GM21619 (cell line): Measurements from ENCODE around the gene SNTG2.
"Not testable (repeated sequence)": the region's sequence is repeated elsewhere in the genome, so short reads cannot be mapped to it uniquely, and the experiment has no call there.

Source experiments
- ATAC-seq: cut with Tn5 transposase; IDR thresholded peaks from one replicate; pipeline ENCODE4 v1.9.1; 2021; ENCODE audit not compliant: unreplicated experiment

SNTG2 gene

DNA sequence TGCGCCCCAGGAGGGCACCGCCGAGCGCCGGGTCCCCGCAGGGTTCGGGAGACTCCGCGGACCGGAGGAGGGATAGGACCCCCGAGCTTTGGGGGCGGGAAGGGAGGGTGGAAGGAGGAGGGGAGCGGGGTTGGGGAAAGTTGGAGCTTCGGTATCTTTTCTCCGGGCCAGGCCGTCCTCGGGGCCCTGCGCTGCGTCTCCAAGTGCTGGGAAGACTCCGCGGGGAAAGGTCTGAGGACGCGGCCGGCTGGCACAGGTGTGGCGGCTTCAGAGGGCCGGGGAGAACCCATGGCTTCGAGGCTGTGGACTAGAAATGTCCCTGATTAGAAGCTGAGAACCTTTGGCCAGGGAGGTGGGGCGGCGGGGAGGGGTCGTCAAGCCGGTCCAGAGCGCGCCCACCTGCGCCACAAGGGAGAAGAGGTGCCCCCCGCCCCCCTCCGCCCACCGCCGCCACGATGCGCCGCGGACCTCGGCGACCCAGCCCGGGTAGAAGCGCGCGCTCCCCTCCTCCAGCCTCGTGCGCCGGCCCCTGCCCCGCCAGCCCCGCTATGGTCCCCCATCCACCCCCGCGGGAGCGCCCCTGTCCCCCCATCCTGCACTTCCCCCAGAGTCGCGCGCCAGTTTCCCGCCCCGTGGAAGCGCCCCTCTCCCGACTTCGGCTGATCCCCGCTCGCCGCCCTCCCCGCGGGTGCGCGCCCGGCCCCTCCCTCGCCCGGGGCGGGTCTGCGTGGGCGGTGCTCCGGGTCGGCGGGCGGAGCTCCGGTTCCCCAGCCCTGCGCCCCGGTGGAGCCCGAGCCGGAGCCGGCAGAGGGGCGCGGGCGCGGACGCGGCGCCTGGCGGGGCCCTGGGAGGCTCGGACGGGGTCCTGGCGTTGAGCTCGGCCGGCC lies at the start of gene SNTG2:
TSS of gene SNTG2 (plus strand) at position 770 of the 887 bp plus-strand sequence. CDS start 148 bp downstream, outside the sequence.
- peak; percentile 52 for ATAC-seq

DNA sequence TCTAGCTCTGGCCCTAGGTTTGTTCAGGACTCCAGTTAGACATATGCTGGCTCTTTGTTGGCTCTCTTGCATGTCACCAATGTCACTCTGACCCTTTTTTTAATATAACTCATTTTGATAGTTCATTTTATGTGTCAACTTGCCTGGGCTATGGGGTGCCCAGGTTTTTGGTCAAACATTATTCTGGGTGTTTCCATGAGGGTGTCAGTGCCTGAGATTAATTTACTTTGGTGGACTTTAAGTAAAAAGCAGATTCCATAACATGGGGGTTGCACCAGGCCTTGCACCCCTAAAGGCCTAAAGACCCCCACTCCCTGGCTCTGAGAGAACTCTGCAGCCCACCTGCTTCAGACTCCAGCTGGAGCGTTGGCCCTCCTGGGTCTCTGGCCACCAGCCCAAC lies 48.1 kb upstream of the SNTG2 start:
- ATAC-seq, result no peak

DNA sequence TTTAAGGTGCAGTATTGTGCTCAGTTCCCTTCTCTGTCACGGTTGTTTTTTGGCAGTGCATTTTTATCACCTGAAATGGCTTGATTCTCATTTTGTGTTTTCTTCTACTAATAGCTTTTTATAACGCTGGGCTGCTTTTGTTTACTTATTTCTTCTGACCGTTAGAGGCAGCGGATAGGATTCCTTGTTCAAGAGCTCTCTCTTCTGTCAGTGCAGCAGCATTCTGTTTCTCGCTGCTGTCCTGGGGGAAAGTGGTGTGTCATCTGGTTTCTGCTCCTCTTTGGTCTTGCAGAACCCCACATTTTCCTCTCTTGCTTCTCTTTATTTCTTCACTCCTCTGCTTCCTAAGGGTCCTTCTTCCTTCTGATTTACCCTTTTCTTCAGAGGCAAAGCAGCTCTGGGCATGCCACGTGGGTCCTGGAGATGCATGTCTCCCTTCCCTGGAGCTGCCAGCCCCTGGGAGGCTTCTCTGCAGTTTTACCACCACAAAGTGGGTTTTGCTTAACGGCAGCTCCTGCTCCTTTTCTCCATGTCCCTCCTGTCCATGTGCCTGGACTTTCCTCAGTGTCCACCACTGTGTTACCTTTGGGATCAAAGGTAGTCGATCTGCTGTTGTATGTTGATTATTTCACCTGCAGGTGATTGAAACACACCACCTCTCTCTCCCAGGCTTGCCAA lies 47.3 kb upstream of the SNTG2 start:
- no peak for ATAC-seq

DNA sequence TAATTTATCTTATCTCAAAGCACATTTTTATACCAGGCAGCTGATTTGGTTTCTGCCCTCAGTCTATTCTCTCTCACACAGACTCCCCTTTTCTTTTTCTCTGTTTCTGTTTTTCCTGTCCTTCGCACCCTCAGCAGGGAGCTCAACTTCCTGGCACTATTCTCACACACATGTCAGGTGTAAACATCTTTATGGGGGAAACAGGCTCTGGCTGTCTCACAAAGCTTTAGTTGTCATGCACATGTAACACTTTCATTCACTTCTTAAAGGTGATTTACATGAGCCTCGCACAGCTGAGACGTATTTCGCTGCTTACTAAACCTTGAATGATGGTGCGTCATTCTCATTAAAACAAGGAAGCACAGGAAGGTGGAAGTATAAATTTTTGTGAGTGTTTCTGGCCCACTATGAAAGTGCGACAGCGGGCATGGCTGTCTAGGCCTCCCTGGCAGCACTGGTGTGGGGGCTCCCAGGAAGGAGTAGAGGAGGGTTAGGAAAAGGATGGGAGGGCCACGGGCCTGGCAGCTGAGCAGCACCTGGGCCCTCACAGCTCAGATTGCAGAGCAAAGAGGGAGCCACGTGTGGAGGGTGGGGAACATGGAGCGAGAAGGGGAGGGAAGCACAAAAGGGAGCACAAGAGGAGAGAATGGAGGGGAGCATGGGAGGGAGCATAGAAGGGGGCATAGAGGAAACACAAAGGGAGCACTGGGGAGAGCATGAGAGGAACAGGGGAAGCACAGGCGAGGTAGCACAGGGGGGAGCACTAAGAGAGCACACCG lies 46.2 kb upstream of the SNTG2 start:
- ATAC-seq, result no peak

DNA sequence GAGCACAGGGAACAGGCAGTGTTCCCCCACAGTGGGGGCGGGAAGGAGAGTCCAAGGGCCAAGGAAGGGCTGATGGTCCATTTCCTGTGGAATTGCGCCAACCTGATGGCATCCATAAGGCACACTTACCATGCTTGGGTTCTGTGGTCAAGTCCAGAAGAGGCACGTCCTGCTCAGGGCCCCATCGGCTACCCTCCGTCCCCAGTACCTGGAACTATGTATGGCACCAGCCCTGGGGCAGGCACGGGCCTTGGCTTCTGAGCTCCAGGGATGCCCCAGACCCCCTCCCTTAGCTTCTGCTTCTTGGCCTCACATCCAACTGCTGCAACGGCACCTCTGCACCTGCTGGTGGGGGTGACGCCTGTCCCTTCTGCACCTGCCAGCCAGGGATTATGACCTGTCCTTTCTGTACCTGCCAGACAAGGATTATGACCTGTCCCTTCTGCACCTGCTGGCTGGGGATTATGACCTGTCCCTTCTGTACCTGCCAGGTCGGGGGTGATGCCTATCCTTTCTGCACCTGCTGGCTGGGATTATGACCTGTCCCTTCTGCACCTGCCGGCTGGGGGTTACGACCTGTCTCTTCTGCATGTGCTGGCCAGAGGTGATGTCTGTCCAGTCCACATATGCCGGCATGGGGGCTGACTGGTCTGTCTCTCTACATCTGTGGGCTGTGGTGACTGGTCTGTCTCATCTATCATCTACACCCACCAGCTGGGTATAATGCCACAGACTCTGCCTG lies 45.4 kb upstream of the SNTG2 start:
- no peak for ATAC-seq

DNA sequence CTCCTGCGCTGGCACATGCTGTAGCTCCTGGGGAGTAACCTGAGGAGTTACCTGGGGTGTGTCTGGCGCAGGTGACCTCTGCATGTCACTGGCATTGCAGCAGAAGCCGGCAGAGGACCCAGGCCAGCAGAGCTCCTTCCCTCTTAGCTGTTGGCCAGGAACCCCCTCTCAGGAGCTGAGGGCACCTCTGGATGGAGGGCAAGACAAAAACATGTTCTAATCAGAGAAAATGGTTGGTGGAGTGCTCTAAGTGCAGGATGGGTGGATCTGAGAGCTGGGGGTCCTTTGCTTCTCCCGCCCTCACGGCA lies 44.9 kb upstream of the SNTG2 start:
- ATAC-seq, result no peak

DNA sequence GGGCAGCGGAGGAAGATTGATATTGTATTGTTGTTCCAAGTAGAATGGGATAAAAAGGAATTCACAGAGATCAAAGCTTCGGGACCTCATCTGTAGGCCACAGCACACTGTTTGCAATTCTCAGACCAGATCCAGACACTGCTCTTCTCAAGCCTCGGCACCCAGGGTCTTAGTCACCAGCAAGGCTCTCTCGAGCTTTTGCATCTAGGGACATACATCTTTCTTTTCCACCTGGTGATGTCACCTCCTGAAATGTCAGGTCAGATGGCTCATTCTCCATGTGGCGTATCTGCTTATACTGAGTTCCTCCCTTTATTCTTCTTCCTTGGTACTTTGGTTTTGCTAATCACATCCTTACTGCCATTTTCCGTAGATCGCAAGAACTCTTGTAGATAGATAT lies 42.9 kb upstream of the SNTG2 start:
- ATAC-seq, result no peak

DNA sequence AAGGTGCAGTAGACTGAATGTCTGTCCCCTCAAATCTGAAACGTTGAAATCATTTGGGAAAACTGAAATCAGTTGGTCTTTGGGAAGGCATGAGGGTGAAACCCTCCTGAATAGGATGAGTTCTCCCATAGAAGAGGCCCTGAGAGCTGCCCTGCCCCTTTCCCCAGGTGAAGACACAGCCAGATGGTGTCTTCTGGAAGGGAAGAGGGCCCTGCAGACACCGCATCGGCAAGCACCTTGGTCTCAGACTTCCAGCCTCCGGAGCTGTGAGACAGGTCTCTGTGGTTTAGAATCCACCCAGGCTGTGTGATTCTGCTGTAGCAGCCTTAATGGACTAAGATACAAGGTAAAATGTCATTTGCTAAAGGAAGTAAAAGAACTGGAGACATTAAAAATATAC lies 42.1 kb upstream of the SNTG2 start:
- no peak for ATAC-seq

DNA sequence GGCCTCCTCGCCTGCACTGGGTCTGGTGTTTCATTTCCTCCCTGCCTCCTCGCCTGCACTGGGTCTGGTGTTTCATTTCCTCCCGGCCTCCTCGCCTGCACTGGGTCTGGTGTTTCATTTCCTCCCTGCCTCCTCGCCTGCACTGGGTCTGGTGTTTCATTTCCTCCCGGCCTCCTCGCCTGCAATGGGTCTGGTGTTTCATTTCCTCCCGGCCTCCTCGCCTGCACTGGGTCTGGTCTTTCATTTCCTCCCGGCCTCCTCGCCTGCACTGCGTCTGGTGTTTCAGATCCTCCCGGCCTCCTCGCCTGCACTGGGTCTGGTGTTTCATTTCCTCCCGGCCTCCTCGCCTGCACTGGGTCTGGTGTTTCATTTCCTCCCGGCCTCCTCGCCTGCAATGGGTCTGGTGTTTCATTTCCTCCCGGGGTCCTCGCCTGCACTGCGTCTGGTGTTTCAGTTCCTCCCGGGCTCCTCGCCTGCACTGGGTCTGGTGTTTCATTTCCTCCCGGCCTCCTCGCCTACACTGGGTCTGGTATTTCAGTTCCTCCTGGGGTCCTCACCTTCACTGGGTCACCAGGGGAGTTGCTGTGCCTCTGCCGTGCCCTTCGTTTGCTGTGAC lies 40.8 kb upstream of the SNTG2 start:
- not testable (repeated sequence) for ATAC-seq

DNA sequence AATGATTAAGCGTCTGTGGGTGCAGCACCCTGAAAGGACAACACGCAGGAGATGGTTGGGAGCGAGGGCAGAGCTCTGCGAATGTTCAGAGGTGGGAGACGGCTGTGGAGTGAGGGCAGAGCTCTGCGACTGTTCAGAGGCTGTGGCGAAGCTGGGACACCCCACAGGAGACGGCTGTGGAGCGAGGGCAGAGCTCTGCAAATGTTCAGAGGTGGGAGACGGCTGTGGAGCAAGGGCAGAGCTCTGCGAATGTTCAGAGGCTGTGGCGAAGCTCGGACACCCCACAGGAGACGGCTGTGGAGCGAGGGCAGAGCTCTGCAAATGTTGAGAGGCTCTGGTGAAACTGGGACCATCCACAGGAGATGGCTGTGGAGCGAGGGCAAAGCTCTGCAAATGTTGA lies 40.0 kb upstream of the SNTG2 start:
- ATAC-seq, result no peak

DNA sequence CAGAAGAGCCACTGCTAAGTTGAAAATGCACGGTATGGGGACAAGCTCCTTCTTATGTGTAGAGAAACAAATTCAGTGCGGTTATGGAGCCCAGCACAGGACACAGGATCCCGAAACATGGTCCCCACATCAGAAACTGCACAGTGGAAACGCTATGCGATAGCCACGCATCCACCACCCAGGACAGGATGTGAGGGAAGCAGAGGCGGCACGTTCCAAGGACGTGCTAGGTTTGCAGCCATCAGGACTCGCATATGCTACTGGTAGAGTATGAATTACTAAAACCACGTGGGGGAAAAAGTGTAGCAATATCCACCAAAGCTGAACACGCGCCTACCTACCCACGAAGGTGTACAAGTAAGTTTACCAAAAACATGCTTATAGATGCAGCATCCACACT lies 34.7 kb upstream of the SNTG2 start:
- no peak for ATAC-seq

DNA sequence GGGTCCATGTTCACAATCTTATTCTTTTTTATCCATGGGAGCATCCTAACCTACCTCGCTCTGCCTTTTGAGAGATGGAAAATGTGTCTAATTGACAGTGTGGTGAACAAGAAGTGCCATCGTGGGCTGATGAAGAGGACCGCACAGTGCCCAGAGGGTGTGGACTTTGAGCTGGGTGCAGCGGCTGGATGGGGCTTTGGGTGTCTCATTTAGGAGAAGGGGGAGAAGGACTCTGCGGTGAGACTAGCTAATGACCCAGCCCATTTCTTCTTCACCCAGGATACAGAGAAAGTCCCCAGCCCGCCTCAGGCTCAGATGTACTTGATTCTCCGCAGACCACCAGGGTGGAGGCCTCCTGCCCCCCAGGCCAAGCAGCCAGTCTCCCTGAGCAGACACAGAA lies 33.7 kb upstream of the SNTG2 start:
- ATAC-seq, result no peak

DNA sequence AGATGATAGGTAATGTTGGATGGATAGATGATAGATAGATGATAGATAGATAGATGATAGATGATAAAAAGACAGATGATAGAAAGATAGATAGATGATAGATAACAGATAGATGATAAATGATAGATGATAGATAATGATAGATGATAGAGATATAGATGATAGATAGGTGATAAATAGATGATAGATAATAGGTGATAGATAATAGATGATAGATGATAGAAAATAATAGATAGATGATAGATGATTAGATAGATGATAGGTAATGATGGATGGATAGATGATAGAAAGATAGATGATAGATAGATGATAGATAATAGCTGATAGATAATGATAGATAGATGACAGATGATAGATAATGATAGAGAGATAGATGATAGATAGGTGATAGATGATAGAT lies 31.0 kb upstream of the SNTG2 start:
- ATAC-seq, result no peak

DNA sequence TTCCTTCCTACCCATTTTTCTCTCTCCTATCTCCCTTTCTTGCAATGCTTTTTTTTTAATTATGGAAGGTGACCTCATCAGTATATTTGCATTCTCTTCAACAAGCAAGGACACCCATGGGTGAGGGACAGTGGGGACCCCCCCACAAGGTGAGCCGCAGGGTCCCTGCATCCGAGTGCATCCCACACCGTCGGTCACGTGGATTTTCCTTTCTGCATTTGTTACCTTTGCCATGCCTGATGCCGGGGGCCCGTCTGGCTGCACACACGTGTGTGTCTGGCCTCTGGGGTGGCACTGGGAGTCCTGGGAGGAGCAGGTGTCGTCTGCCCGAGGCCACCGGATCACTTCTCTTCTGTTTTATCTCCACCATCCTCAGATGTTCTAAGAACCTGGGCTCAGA lies 30.1 kb upstream of the SNTG2 start:
- no peak for ATAC-seq

DNA sequence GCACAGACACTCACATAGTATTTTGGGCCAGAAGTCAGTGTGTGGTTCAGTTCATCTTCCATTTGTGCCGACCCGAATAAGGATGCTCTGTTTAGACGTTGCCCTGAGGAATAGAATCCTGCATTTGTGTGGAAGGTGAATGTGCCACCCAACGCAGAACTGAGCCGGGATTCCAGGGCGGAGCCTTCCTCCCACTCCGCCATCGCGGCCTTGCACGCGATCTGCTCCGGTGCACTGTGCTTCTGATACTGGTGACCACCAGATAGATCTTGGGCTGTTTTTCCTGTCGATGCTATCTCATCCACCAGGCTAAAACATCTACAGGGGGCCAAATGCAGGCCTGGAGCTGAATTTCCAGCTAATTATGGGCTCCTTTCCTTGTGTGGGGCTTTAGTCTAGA lies 29.6 kb upstream of the SNTG2 start:
- no peak for ATAC-seq

DNA sequence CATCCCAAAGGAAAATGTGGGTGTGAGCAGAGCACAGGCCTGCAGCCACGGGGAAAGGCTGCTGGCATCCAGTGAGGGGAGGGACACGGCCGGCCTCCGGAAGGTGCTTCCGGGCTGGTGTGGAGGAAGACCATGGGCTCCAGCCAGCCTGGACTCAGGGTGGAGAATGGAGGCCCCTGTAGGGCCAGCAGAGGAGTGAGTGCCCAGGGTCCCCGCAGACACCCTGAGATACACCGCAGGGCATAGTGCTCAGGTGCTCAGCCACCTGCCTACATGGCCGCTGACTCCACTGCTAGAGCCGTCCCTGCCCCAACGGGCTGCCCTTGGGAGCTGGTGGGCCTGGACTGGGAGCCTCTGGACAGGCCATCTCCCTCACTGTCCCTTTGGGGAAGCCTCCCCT lies 28.5 kb upstream of the SNTG2 start:
- no peak for ATAC-seq

DNA sequence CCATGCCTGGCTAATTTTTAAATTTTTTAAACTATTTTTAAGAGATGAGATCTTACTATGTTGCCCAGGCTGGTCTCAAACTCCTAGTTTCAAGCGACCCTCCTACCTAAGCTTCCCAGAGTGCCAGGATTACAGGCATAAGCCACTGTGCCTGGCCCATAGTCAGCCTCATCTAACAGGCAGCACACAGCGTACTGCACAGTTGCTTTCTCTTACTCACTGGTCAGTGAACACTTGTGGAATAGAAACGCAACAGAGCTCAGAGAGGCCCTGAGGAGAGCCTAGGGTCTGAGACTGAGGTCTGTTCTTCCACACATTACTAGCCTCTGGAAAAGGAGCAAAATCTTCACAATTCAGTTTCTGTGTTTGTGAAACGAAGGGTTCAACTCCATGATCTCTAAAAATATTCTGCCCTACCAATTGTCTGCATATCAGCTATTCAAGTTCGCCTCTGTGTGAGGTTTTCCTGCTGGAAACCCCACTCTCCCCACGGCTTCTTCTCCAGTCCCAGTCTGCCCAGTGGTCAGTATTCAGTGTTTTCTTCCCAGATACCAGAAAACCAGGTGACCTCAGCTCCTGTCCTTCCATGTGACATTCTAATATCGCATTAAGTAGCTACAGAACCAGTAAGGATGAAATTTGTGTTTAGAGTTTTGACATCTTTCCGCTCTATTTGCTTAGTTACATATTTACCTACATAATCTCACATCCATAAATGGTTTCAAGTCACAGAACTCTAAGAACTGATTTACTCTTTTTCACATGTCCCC lies 26.6 kb upstream of the SNTG2 start:
- no peak for ATAC-seq

DNA sequence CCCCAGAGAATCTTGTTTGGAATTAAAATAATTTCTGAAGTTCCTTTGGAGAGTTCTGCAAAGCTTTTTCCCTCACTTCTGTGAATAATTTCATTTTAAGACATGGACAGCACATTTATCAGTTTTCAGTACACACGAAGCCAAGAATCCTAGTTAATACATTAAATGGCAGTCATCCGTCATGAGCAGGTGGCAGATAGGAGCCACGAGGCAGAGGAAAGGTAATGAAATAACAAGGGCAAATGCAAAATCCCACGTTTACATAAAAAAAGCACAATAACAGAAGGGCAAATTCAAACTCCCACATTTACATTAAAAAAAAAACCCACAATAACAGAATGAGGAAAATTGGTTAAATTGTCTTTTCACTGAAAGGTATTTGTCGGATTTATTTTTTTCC lies 25.9 kb upstream of the SNTG2 start:
- no peak for ATAC-seq

DNA sequence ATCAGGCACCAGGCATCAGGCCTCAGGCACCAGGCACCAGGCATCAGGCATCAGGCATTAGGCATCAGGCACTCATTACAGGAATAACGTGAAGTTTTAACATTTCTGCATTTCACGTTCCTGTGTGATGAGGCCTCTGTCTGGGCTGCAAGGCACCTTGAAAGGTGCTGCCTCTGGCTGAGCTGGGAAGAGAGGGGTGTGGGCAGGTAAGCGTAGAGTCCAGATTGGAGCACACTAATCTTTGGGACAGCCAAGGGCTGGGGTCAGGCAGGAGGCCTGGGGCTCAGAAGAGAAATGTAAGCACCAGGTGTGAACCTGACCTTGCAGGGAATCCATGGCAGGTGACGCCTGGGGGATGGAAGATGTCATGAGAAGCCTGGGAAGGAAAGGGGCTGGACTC lies 25.3 kb upstream of the SNTG2 start:
- no peak for ATAC-seq

DNA sequence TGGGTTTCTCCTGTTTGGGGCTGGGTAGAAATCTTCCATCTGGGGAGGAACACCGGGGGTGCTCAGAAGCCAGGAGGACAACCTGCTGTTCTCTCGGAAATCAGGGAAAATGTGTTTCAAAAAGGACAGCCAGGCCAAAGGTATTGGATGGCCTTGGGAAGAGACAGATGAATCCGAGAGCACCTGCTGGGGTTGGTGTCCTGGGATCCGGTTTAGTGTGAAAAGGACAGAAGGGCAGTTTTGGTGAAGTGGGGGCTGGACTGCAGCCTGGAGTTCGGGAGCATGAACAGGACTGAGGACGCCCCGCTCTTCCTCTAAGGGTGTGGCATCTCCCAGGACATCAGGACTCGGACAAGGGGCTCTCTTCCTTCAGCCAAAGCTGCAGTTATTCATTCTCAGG lies 24.9 kb upstream of the SNTG2 start:
- ATAC-seq, result no peak
